Non-pigmented ciliary epithelial cell (primary cell): ENCODE results near the gene PTGR1.
"Not testable (repeated sequence)": the region's sequence is repeated elsewhere in the genome, so short reads cannot be mapped to it uniquely, and the experiment has no call there.

Source experiments
- DNase-seq: peaks from one replicate; pipeline ENCODE4 v3.0.0-alpha.2; 2010; ENCODE audit warnings: low read depth

The PTGR1 gene

DNA sequence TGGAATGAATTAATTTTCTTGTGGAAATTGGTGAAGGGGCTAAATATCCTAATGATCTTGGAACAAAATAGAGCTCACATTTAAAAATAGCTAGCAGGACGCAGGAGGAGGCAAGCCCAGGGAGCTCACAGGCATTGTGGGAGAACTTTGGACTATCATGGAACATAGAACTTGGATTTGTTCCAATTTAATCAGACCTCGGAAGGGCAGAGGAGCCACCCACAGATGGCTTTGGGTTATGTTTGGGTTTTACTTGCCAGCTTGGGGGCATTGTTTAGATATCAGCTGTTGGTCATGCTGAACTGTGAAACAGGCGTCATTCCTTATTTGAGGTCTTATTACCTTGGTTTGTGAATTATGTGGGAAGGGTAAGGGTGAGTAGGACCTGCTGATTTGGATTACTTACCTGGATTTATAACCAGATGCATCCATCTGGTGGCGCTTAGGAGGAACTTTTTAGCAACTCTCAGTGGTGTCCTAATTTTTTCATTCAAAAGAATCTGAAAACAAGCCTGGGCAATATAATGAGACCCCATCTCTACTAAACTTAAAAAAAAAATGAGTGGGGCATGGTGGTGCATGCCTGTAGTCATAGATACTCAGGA, 14.1 kb upstream of the PTGR1 start:
- DNase-seq, result no peak

DNA sequence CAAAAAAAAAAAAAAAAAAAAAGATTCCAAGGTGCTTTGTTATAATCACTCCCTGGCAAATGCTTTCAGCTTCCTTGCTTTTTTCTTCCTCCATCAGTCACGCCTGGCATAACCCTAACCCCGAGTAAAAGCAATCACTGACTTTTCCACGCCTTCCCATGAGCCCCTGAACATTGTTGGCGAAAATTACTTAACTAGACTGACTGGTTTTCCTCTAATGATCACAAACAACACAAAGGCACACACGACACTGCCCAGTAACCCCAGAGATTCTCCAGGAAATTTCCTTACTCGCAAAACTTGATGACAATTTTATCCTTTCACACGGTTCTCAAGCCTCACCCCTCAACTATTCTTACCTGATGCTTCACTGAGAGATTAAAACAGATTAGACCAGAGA, 11.4 kb upstream of the PTGR1 start:
- no peak for DNase-seq

- no peak for DNase-seq
These were observed 10.7 kb upstream of the PTGR1 start for GRCh38 chr9:111610149-111610548.

DNA sequence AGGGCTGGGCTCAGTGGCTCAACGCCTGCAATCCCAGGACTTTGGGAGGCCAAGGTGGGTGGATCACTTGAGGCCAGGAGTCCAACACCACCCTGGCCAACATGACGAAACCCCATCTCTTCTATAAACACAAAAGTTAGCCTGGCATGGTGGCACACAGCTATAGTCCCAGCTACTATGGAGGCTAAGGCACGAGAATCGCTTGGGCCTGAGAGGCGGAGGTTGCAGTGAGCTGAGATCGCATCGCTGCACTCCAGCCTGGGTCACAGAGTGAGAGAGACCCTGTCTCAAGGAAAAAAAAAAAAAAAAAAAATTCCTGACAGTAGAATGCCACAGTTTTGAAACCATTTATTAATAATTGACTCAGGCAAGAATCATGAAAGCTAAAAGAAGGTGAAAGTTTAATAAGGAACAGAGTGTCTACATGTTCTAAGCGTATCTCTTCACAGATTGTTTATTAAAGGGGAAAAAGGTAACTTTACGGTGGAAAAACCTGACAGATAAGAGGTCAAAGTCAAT, 5.7 kb upstream of the PTGR1 start:
- no peak for DNase-seq

DNA sequence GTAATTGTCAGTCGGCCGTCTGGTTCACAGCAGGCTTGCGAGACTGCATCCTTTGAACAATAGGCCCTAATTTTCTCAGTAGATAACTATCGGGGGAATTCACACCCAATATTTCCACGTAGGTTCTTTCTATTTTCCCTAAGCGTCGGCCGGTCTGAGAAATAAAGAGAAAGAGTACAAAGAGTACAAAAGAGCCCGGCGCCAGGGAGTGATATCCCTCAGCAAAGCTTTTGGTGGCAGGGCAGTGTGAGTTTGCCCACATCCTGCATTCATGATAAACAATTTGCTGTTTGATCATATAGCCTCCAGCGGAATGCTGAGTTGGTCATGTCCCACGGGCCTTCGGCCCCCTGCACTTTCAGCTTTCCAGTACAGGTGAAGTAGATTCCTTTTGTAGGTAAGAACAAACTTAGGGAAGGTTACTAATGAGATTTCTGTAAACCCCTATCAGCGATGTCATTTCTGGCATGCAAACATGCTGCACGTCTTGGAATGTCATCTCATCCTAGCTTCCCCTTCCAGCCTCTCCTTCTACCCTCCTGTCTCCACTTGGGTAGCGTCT, 4.7 kb upstream of the PTGR1 start:
- no peak for DNase-seq

DNA sequence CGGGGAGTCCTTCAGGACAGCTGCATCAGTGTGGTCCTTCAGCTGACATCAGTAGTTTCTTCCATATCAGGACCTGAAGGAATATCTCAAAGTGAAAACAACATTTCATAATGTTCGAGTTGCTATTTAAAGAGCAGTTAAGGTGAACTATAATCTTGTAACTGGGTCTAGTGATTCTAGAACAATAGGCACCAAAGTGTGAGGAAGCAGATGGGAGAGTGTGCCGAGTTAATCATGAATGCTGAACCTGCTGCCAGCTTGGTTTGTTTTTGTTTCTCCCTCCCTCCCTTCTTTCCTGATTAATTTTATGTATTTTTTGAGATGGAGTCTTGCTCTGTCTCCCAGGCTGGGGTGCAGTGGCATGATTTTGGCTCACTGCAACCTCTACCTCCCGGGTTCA, 3.6 kb upstream of the PTGR1 start:
- no peak for DNase-seq

DNA sequence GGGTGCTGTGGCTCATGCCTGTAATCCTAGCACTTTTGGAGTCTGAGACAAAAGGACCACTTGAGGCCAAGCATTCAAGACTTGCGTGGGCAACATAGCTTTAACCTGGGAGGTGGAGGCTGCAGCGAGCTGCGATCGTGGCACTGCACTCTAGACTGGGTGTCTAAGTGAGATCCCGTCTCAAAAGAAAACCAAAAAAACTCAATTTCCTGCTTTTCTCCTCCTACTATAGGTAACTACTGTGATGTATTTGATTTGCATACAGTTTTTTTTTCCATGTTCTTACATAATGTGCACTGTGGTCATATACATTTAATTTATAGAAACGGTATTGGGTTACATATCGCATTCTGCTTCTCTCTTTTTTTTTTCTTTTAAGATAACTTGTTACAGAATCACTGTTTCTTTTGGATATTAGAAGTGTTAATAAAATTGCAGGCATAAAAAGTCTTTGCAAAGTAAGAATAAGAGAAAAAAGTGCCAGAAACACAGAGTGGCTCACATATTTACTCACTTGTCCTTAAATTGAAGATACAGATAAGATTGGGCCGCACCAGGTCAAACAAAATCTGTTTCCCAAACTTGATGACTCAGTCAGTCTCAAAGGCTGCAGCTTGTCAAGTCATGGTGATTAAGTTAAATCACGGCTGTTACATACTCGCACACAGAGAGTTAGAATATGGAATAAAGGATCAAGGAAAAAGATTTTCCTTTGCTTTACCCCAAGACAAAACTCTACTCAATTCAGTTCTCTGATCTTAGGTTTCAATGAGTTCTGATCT, 2.0 kb upstream of the PTGR1 start:
- no peak for DNase-seq

DNA sequence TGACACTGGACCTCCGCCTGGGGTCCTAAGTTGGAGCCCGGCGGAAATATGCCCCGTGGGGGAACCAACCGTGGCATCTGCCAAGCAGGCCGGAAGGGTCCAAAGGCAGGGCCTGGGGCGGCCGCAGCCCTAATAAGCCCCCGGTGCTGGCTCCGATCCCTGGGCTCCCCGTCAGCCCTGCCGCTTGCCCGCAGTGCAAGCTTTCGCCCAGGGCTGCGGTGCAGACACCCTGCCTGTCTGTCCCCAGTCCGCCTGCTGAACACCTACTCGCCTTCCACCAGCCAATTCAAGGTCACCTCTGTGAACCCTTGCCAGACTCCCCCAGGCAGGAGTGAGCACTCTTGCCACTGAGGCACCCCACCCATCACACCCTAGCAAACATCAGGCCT, 502 bp upstream of the PTGR1 start:
- DNase-seq, result no peak

- DNase-seq, result no peak
These were observed 735 bp downstream of the PTGR1 start for GRCh38 chr9:111598733-111599091.

DNA sequence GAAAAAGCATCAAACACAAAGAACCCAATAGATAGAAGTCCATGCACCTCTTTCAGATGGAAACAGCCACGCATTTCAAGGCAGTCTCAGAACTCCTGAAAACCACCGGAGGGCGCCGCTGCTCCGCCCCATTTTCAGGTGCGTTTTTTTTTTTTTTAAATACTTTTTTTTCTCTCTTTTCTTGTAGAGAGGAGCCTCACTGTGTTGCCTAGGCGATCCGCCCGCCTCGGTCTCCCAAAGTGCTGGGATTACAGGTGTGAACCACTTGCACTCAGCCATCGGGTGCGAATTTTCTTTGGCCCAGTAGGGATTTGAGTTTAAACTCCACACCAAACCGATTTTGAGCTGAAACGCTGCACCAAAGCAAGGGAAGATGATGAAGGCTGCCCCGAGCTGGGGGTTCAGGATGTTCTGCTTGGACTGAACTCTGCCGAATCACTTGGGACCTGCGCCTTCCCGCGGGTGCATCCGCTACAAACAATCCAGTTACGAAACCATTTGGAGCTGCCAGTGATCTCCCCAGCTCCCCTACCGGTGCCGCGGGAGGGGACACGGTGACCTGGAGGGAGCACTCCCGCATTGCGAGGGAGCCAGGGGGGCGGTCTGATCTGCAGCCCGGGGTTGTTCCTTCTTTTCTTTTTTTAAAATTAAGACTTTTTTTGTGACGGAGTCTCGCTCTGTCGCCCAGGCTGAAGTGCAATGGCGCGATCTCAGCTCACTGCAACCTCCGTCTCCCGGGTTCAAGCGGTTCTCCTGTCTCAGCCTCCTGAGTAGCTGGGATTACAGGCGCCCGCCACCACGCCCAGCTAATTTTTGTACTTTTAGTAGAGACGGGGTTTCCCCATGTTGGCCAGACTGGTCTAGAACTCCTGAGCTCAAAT, 1.4 kb downstream of the PTGR1 start:
- no peak for DNase-seq

DNA sequence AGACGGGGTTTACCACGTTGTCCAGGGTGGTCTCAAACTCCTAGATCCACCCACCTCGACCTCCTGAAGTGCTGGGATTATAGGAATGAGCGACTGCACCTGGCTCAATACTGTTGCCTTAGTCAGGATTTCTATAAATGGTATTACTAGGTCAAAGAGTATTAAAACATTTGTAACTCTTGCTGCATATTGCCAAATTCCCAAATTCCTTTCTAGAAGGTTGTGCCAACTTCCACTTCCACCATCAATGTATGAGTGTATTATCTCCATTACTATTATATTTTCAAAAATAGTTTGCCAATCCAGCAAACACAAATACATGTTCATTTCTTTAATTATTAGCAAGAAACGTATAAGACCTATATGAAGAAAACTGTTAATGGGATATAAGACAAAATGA, 10.6 kb downstream of the PTGR1 start:
- no peak for DNase-seq

DNA sequence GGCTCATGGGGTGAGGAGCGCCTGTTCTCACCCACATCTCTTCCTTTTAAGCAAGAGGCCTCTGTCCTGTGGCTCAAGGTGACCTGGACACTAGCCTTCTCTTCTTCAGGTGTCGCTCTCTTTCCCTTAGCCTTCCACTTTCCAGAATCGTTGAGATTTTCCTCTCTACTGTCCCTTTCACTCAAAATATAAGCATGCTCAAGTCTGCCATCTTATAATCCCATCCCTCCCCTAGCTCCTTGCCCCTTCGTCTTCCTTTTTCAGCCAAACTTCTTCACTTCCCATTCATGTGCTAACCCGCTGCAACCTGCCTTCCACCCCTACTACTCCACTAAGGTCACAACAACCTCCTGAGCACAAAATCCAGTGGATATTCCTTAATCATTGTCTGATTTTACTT, 13.1 kb downstream of the PTGR1 start:
- no peak for DNase-seq

- DNase-seq, result no peak
These were observed 16.6 kb downstream of the PTGR1 start for GRCh38 chr9:111582888-111583287.

DNA sequence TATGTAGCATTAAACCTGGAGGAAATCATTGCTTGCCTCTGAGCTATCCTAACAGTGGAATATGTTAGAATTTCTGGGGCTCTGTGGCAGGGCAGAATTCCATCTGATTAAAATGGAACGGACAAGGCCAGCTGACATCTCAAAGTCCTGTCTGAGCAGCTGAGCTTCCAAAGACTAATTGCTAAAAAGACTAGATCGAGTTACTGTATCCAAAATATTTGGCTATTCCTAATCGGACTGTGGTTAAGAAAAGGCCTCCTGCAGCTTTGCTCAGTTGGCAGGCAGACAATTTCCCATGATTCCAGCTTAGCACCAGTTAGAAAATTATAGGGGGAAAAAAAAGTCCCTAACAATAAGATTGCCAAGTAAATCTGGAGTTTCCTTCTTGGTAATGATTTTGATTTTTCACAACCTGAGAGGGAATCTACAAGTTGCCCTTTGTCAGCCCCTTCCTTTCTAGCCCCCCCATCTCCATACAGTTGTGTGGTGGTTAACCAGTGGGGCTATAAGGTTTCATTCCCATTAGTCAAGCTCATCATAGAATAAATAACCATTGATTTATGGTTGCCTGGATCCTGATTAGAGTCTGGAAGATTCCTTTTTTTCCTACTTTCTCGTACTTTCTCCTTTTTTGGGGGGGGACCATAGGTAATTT, 26.4 kb downstream of the PTGR1 start:
- DNase-seq, result peak; percentile 30

- DNase-seq, result not testable (repeated sequence)
These were observed 31.3 kb downstream of the PTGR1 start for GRCh38 chr9:111568127-111568526.

GRCh38 chr9:111566234-111566633, 33.2 kb downstream of the PTGR1 start:
- DNase-seq, result no peak

DNA sequence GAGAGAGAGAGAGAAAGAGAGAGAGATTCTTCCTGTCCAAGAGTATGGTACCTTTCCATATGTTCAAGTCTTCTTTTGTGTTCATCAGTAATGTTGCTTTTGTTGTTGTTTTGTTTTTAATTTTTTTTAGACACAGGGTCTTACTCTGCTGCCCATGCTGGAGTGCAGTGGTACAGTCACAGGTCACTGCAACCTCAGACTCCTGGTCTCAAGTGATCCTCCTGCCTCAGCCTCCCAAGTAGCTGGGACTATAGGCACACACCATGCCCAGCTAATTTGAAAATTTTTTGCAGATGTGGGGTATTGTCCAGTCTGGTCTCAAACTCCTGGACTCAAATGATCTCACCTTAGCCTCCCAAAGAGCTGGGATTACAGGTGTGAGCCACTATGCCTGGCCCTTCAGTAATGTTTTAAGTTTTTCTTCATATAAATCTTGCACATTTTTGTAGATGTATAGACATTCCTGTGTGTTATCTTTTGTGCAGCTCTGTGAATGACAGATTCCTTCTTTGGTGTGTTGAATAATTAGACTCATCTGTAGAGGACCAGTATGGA, 38.2 kb downstream of the PTGR1 start:
- DNase-seq, result no peak

DNA sequence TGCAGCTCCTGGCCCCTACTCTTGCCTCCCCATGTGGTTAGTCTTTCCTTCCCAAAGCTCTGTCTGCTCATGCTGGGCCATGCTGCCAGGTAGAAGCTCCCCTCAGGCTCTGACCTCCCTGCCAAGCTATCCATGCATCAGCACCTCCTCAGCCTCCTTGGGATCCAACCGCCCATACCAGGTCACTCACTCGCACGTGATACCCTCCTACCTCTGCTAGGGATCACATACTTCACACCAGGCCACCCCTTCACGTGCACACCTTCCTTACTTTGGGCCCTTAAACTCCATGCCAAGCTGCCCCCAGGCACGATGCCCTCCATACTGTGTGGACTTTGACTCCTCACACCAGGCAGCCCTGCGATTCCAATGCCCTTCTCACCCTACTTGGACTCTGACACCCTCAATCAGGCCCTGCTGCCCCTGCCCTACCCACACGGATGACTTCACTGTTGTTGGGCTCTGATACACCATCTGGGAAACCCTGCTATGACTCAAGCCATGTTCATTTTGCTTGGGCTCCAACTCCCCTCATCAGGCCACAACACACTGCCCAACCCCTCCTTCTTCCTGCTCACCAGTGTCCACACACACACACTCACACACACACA, 40.3 kb downstream of the PTGR1 start:
- DNase-seq, result peak; percentile 30

- DNase-seq, result not testable (repeated sequence)
These were observed 44.0 kb downstream of the PTGR1 start for GRCh38 chr9:111555425-111555824.

DNA sequence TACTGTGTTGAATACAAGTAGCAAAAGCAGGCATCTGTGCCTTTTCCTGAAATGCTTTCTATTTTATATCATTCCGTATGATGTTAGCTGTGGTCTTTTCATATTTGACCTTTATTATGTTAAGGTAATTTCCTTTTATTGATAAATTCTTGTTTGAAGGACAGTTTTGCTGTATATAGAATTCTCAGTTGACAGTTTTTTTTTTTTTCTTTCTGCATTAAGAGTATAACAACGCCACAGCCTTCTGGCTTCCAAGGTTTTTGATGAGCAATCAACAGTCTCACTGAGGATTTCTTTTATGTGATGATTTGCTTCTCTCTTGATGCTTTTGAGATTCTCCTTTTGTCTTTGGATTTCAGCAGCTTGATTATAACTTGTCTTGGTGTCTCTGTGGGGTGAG, 50.8 kb downstream of the PTGR1 start:
- no peak for DNase-seq
